Keratinocyte (primary cell): ENCODE measurements around the gene PELI1. TPM values are rescaled to one million over a fixed set of nuclear protein-coding genes. Genes with fewer than 3 reads are reported as not detected.

Source experiments
- DNase-seq: peaks from one replicate; pipeline ENCODE4 v3.0.0-alpha.2; 2011; ENCODE audit warnings: low read depth, missing footprints, low spot score
- FAIRE-seq: peaks from 2 replicates; lab custom pipeline; 2011; peaks lifted over from hg19 to GRCh38; lab: Jason Lieb, UNC
- H2AFZ ChIP-seq: 2 replicates; pipeline ENCODE4 v1.6.0; 2012; ENCODE audit warnings: low read length, control low read depth, inconsistent platforms; ENCODE audit not compliant: control insufficient read depth
- H3K27ac ChIP-seq: 2 replicates; pipeline ENCODE4 v1.5.1; 2011; ENCODE audit warnings: low read length; ENCODE audit not compliant: control insufficient read depth, insufficient read depth
- H3K27me3 ChIP-seq: 3 replicates; pipeline ENCODE4 v1.6.0; 2011; ENCODE audit warnings: low read length; ENCODE audit not compliant: control insufficient read depth, insufficient read depth; ENCODE audit errors: extremely low read depth
- H3K36me3 ChIP-seq, 2 experiments: 2 replicates in 1 of 2; 3 replicates in 1 of 2; pipeline ENCODE4 v1.5.1; 2011; ENCODE audit warnings: low read length in 2 of 2, mild to moderate bottlenecking in 1 of 2; ENCODE audit not compliant: control insufficient read depth in 2 of 2, insufficient read depth in 2 of 2; ENCODE audit errors: extremely low read depth in 1 of 2
- H3K4me1 ChIP-seq: 3 replicates; pipeline ENCODE4 v1.5.1; 2011; ENCODE audit warnings: low read length; ENCODE audit not compliant: control insufficient read depth, insufficient read depth; ENCODE audit errors: extremely low read depth
- H3K4me2 ChIP-seq: 3 replicates; pipeline ENCODE4 v1.6.0; 2011; ENCODE audit warnings: low read depth, low read length; ENCODE audit not compliant: control insufficient read depth, insufficient read depth; ENCODE audit errors: extremely low read depth
- H3K4me3 ChIP-seq, 3 experiments: fragments of 200-600 bp in 1 of 3; sonication (generic) in 1 of 3; 2 replicates in 2 of 3; 3 replicates in 1 of 3; pipeline ENCODE4 v1.5.1; 2011 to 2016; ENCODE audit warnings: low read length in 3 of 3, mild to moderate bottlenecking in 3 of 3, control low read depth in 2 of 3, inconsistent platforms in 1 of 3, low read depth in 1 of 3, mixed read lengths in 1 of 3, mixed run types in 1 of 3, moderate library complexity in 1 of 3; ENCODE audit not compliant: control insufficient read depth in 2 of 3, insufficient read depth in 2 of 3; ENCODE audit errors: extremely low read depth in 1 of 3
- H3K79me2 ChIP-seq: 2 replicates; pipeline ENCODE4 v1.6.0; 2012; ENCODE audit warnings: low read length; ENCODE audit not compliant: control insufficient read depth, insufficient read depth
- H3K9ac ChIP-seq: 3 replicates; pipeline ENCODE4 v1.6.0; 2011; ENCODE audit warnings: low read length; ENCODE audit not compliant: control insufficient read depth, insufficient read depth; ENCODE audit errors: extremely low read depth
- H3K9me1 ChIP-seq: 3 replicates; pipeline ENCODE4 v1.6.0; 2011; ENCODE audit warnings: low read length; ENCODE audit not compliant: control insufficient read depth, insufficient read depth; ENCODE audit errors: extremely low read depth
- H3K9me3 ChIP-seq: 2 replicates; pipeline ENCODE4 v1.5.1; 2012; ENCODE audit warnings: low read depth, low read length; ENCODE audit not compliant: control insufficient read depth
- H4K20me1 ChIP-seq: 3 replicates; pipeline ENCODE4 v1.6.0; 2011; ENCODE audit warnings: low read length; ENCODE audit not compliant: control insufficient read depth, insufficient read depth; ENCODE audit errors: extremely low read depth
- CTCF ChIP-seq, 3 experiments: IDR thresholded peaks in 1 of 3; conservative IDR thresholded peaks in 1 of 3; optimal IDR thresholded peaks in 1 of 3; 2 replicates in 2 of 3; 3 replicates in 1 of 3; pipeline versions ENCODE3 to v1.5.1; 2011; ENCODE audit warnings: low read length in 3 of 3, mild to moderate bottlenecking in 3 of 3, moderate library complexity in 2 of 3, control low read depth in 1 of 3, inconsistent platforms in 1 of 3; ENCODE audit not compliant: insufficient read depth in 2 of 3; ENCODE audit errors: extremely low read depth in 1 of 3
- EZH2 ChIP-seq: IDR thresholded peaks from one replicate; pipeline ENCODE4 v1.6.1; 2012; ENCODE audit warnings: inconsistent platforms, mild to moderate bottlenecking, low read length, moderate library complexity
- dilution Hi-C: fragments of 300-500 bp; cut with MboI; formaldehyde crosslinking; loops from one replicate; pipeline ENCODE4 v1.7.0; 2020; ENCODE audit warnings: low sequenced_read_pairs; ENCODE audit not compliant: extremely low pct_ligation_motif_present
- polyA plus RNA-seq, 5 experiments: library from polyadenylated mRNA; depleted of rRNA in 3 of 5; stranded (reverse) in 3 of 5; stranded (forward) in 1 of 5; unstranded in 1 of 5; fragments of >200 nt; gene quantifications; 1 replicate in 1 of 5; 2 replicates in 3 of 5; 3 replicates in 1 of 5; pipeline versions ENCODE4 v1.2.1 to v1.2.3, GENCODE V29; 2011 to 2012; ENCODE audit warnings: missing spikeins in 2 of 5, low read depth in 1 of 5, low replicate concordance in 1 of 5

Gene PELI1
- polyA plus RNA-seq, 1 donor (not counting 4 experiments of a cell fraction or from before 2014, with no cell fraction given) = 21.2 TPM

DNA sequence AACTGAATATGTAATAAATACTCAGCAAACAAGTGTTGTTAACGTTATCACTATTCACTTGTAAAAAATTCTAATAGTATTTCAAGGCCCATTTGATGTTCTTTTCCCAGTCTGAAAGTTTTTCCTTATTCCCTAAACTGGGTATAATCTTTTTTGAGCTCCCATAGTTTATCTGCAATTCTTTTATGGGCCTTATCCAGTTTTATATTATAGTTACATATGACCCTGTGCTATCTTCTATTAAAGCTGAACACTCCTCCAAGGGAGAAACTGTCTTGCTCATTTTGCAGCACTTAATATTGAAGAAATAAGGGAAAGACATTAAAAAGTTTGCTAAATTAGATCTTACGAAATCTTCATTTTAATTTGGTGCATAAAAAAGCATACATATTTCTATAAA lies 13.9 kb downstream of the PELI1 start:
- TF ChIP-seq EZH2 = no peak
- TF ChIP-seq CTCF (optimal IDR thresholded peaks at IDR 0.05 in 1 of 3, IDR thresholded peaks at IDR 0.05 in 1 of 3, conservative IDR thresholded peaks at IDR 0.05 in 1 of 3; ENCODE audit: extremely low read depth in 1 of 3, insufficient read depth in 2 of 3, low read length in 3 of 3) = no peak
- FAIRE-seq = no peak
- no peak for DNase-seq
- Histone ChIP-seq H3K27ac (no peak overlapping the region), H3K27me3 (no peaks in the 10 kb centered on the region), H3K4me1 (peaks cover 34% of the 10 kb centered on the region), H3K9me3 (no peaks in the 10 kb centered on the region), H3K9ac (no peak overlapping the region), H3K9me1 (no peaks in the 10 kb centered on the region), H4K20me1 (no peaks in the 10 kb centered on the region), H3K79me2 (peaks cover 73% of the 10 kb centered on the region), H3K4me3 (no peak overlapping the region), H3K36me3 (no peaks in the 10 kb centered on the region), H2AFZ (no peak overlapping the region), H3K4me2 (no peak overlapping the region)
- dilution Hi-C loops = no loop called here

DNA sequence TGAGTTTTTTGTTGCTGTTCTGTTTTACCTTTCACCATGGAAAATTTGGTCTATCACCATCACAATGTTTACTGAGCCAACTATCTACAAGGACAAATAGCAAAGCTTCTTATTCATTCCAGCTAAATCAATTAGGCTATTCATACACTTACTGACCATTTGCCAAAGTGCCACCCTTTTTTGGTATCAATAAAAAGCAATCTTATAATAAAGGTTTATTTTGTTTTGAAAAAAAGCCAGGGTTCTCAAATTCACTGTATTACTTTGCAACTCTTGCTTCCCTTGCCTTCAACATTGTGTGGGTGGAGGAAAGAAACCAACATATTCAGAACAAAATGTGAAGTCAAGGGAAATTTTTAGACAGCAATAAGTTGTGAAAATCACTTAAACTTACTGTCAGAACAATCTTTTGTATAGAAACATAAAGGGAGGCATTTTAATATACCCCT lies 15.3 kb downstream of the PELI1 start:
- H3K4me3 ChIP-seq = no peak overlapping the region

More for the DNA sequence above, 15.3 kb downstream of the PELI1 start:
- Histone ChIP-seq H3K27me3 (no peaks in the 10 kb centered on the region), H3K9me3 (no peaks in the 10 kb centered on the region), H3K4me2 (no peak overlapping the region), H3K27ac (no peak overlapping the region), H3K4me1 (peaks cover 20% of the 10 kb centered on the region), H3K9me1 (no peaks in the 10 kb centered on the region), H3K9ac (no peak overlapping the region), H4K20me1 (no peaks in the 10 kb centered on the region), H2AFZ (no peak overlapping the region), H3K36me3 (no peaks in the 10 kb centered on the region), H3K79me2 (peaks cover 80% of the 10 kb centered on the region)
- dilution Hi-C loops = no loop called here
- TF ChIP-seq EZH2 = no peak
- TF ChIP-seq CTCF (optimal IDR thresholded peaks at IDR 0.05 in 1 of 3, IDR thresholded peaks at IDR 0.05 in 1 of 3, conservative IDR thresholded peaks at IDR 0.05 in 1 of 3; ENCODE audit: extremely low read depth in 1 of 3, insufficient read depth in 2 of 3, low read length in 3 of 3) = no peak
- FAIRE-seq (peak; percentile 39), DNase-seq (no peak)
